SK-N-SH treated with all-trans-retinoic acid at 6 μM for 48 hours (cell line): ENCODE measurements around the gene TMBIM4.

ENCODE experiments used
- ATAC-seq: fragments of 200-7000 bp; cut with Tn5 transposase; 3 replicates; pipeline ENCODE4 v1.9.1; 2020; ENCODE audit warnings: mild to moderate bottlenecking, moderate library complexity
- ARNTL ChIP-seq: fragments of 450-650 bp; formaldehyde crosslinking; IDR thresholded peaks from 2 replicates; pipeline ENCODE4 v1.5.0; 2020; ENCODE audit warnings: low read depth, mild to moderate bottlenecking, moderate library complexity, borderline replicate concordance
- BACH2 ChIP-seq: fragments of 250-450 bp; sonication (Bioruptor Pico); IDR thresholded peaks from 2 replicates; pipeline ENCODE4 v1.9.0; 2021; ENCODE audit warnings: mild to moderate bottlenecking, borderline replicate concordance
- CREB5 ChIP-seq: fragments of 250-450 bp; sonication (Bioruptor Pico); IDR thresholded peaks from 2 replicates; pipeline ENCODE4 v1.5.1; 2020; ENCODE audit warnings: low read depth, mild to moderate bottlenecking, moderate library complexity
- CSDC2 ChIP-seq: fragments of 250-450 bp; sonication (Bioruptor Pico); IDR thresholded peaks from 2 replicates; pipeline ENCODE4 v1.5.0; 2020; ENCODE audit warnings: mild to moderate bottlenecking, moderate library complexity
- CSRNP3 ChIP-seq: fragments of 250-450 bp; sonication (Bioruptor Pico); IDR thresholded peaks from 2 replicates; pipeline ENCODE4 v1.5.1; 2021; ENCODE audit warnings: mild to moderate bottlenecking, moderate library complexity
- ISL1 ChIP-seq: fragments of 250-450 bp; sonication (Bioruptor Pico); IDR thresholded peaks from 2 replicates; pipeline ENCODE4 v2.1.2; 2022; ENCODE audit warnings: mild to moderate bottlenecking, moderate library complexity
- OSR1 ChIP-seq: fragments of 250-450 bp; sonication (Bioruptor Pico); IDR thresholded peaks from 2 replicates; pipeline ENCODE4 v1.8.0; 2022; ENCODE audit warnings: moderate library complexity, mild to moderate bottlenecking, inconsistent platforms
- PATZ1 ChIP-seq: fragments of 250-450 bp; sonication (Bioruptor Pico); IDR thresholded peaks from 2 replicates; pipeline ENCODE4 v1.8.0; 2020; ENCODE audit warnings: mild to moderate bottlenecking, moderate library complexity, borderline replicate concordance
- POU6F1 ChIP-seq: fragments of 250-450 bp; sonication (Bioruptor Pico); IDR thresholded peaks from 2 replicates; pipeline ENCODE4 v1.8.0; 2021; ENCODE audit warnings: low read depth, mild to moderate bottlenecking, moderate library complexity, borderline replicate concordance
- PPARA ChIP-seq: fragments of 250-450 bp; sonication (Bioruptor Pico); IDR thresholded peaks from 2 replicates; pipeline ENCODE4 v1.5.0; 2020; ENCODE audit warnings: mild to moderate bottlenecking, borderline replicate concordance
- RARB ChIP-seq: fragments of 250-450 bp; sonication (Bioruptor Pico); IDR thresholded peaks from 2 replicates; pipeline ENCODE4 v1.8.0; 2021; ENCODE audit warnings: mild to moderate bottlenecking, moderate library complexity
- SNAI2 ChIP-seq: fragments of 250-450 bp; sonication (Bioruptor Pico); IDR thresholded peaks from 2 replicates; pipeline ENCODE4 v1.5.0; 2020; ENCODE audit warnings: mild to moderate bottlenecking, moderate library complexity
- TCF4 ChIP-seq: fragments of 250-450 bp; sonication (Bioruptor Pico); IDR thresholded peaks from 2 replicates; pipeline ENCODE4 v1.8.0; 2021; ENCODE audit warnings: mild to moderate bottlenecking, moderate library complexity, borderline replicate concordance
- TOX ChIP-seq: fragments of 250-450 bp; sonication (Bioruptor Pico); IDR thresholded peaks from 2 replicates; pipeline ENCODE4 v1.8.0; 2021; ENCODE audit warnings: mild to moderate bottlenecking, moderate library complexity, borderline replicate concordance
- TSHZ2 ChIP-seq: fragments of 250-450 bp; sonication (Bioruptor Pico); IDR thresholded peaks from 2 replicates; pipeline ENCODE4 v1.5.0; 2020; ENCODE audit warnings: mild to moderate bottlenecking, moderate library complexity
- ZC3H10 ChIP-seq: fragments of 250-450 bp; sonication (Bioruptor Pico); IDR thresholded peaks from 2 replicates; pipeline ENCODE4 v1.5.1; 2021; ENCODE audit warnings: mild to moderate bottlenecking, moderate library complexity
- ZFP3 ChIP-seq: fragments of 250-450 bp; sonication (Bioruptor Pico); IDR thresholded peaks from 2 replicates; pipeline ENCODE4 v1.5.0; 2020; ENCODE audit warnings: mild to moderate bottlenecking, moderate library complexity
- ZFP30 ChIP-seq: fragments of 450-650 bp; formaldehyde crosslinking; IDR thresholded peaks from 2 replicates; pipeline ENCODE4 v1.5.0; 2022; ENCODE audit warnings: mild to moderate bottlenecking, moderate library complexity
- ZNF565 ChIP-seq: fragments of 450-650 bp; formaldehyde crosslinking; conservative IDR thresholded peaks from 2 replicates; pipeline ENCODE4 v1.5.0; 2020; ENCODE audit warnings: low read depth, mild to moderate bottlenecking, moderate library complexity
- ZNF8 ChIP-seq: fragments of 450-650 bp; formaldehyde crosslinking; IDR thresholded peaks from 2 replicates; pipeline ENCODE4 v1.5.0; 2020; ENCODE audit warnings: mild to moderate bottlenecking, moderate library complexity

The TMBIM4 gene

GRCh38 chr12:66190519-66191370, 20.9 kb upstream of the TMBIM4 start:
- ATAC-seq: no peak
- TF ChIP-seq TOX (CRISPR knock-in tag) (no peak), TSHZ2 (CRISPR knock-in tag) (no peak)

- no peak for TF ChIP-seq ZNF565 (CRISPR knock-in tag)
- TF ChIP-seq BACH2 (CRISPR knock-in tag): no peak
- TF ChIP-seq ISL1 (CRISPR knock-in tag): no peak
- no peak for TF ChIP-seq ZFP30 (CRISPR knock-in tag)
- TF ChIP-seq POU6F1 (CRISPR knock-in tag): no peak
- no peak for TF ChIP-seq PPARA
- TF ChIP-seq ARNTL (CRISPR knock-in tag): no peak
- TF ChIP-seq ZFP3 (CRISPR knock-in tag): no peak
- no peak for TF ChIP-seq CREB5
- TF ChIP-seq ZC3H10 (CRISPR knock-in tag): no peak
- no peak for TF ChIP-seq TOX (CRISPR knock-in tag)
- no peak for TF ChIP-seq OSR1 (CRISPR knock-in tag)
- no peak for ATAC-seq
These were observed 20.1 kb upstream of the TMBIM4 start for GRCh38 chr12:66189889-66190288.

GRCh38 chr12:66189486-66189843, 19.7 kb upstream of the TMBIM4 start:
- TF ChIP-seq CSDC2 (CRISPR knock-in tag) (no peak), CSRNP3 (CRISPR knock-in tag) (no peak), ISL1 (CRISPR knock-in tag) (no peak)
- no peak for ATAC-seq

GRCh38 chr12:66188584-66189485, 19.0 kb upstream of the TMBIM4 start, which contains the start of gene IRAK3:
TSS of gene IRAK3 (plus strand) at chr12:66189214. CDS start at chr12:66189300, 86 bp downstream.
- no peak for TF ChIP-seq PPARA
- peak; percentile 82 for ATAC-seq

GRCh38 chr12:66187821-66188220, 18.0 kb upstream of the TMBIM4 start:
- no peak for ATAC-seq
- TF ChIP-seq TOX (CRISPR knock-in tag) (no peak), ISL1 (CRISPR knock-in tag) (no peak), ZC3H10 (CRISPR knock-in tag) (no peak), TCF4 (CRISPR knock-in tag) (no peak), PATZ1 (no peak), TSHZ2 (CRISPR knock-in tag) (no peak), RARB (CRISPR knock-in tag) (no peak), PPARA (no peak), SNAI2 (CRISPR knock-in tag) (no peak), ZNF8 (CRISPR knock-in tag) (no peak)
